Right ventricle myocardium superior (tissue), 1 donor: ENCODE data around the gene ZNF280B. TPM values are rescaled to one million over a fixed set of nuclear protein-coding genes. Genes with fewer than 3 reads are reported as not detected.
"Not testable (repeated sequence)": the region's sequence is repeated elsewhere in the genome, so short reads cannot be mapped to it uniquely, and the experiment has no call there.

Experiments used
- ATAC-seq: fragments of 200-7000 bp; cut with Tn5 transposase; one replicate; pipeline ENCODE4 v1.9.1; 2020; ENCODE audit warnings: mild to moderate bottlenecking; ENCODE audit not compliant: poor library complexity
- DNase-seq: peaks from one replicate; pipeline ENCODE4 v3.0.0-alpha.2; 2020
- intact Hi-C: fragments of 100-400 bp; cut with DNase I; formaldehyde crosslinking; loops from one replicate; pipeline ENCODE4 v1.11.2; 2022
- total RNA-seq: library from RNA; stranded (reverse); fragmentation: NEBNext Ultra II Directional; extraction: Animal tissue kit (Norgen Biotek cat#: 25700); gene quantifications from one replicate; pipeline ENCODE4 v1.2.1, GENCODE V29; 2021
- donor health status: DM: no; HTN: yes; CAD: no; lungs with severe emphysema.

The ZNF280B gene
- total RNA-seq, 1 donor from 2014 or later = 0.43 TPM

- ATAC-seq (no peak), DNase-seq (no peak)
- intact Hi-C loops = no loop called here
Measured at GRCh38 chr22:22536916-22537315, 28.4 kb upstream of the ZNF280B start.

DNA sequence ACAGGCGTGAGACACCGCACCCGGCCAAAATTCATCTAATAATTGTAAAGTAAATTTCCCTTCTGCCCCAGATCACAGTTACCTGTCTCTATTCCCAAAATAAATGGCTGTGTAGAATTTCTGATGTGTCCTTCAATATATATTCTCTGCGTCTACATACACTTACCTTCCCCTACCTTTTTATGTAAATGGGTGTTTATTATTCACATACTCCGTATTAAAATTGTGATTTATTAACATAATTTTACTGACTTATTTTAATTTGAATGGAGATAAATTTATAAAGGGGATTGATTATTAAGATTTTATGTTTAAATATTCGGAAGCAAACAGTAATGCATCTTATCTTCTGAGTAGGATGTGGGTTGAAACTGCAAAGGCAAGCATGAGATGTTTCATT lies 28.0 kb upstream of the ZNF280B start:
- DNase-seq (no peak), ATAC-seq (no peak)
- intact Hi-C loops = no loop called here

GRCh38 chr22:22535662-22536061 lies 27.1 kb upstream of the ZNF280B start:
- intact Hi-C loops = no loop called here
- DNase-seq (no peak), ATAC-seq (no peak)

GRCh38 chr22:22534604-22535415 lies 26.3 kb upstream of the ZNF280B start:
- ATAC-seq (no peak), DNase-seq (no peak)
- intact Hi-C loops = no loop called here

DNA sequence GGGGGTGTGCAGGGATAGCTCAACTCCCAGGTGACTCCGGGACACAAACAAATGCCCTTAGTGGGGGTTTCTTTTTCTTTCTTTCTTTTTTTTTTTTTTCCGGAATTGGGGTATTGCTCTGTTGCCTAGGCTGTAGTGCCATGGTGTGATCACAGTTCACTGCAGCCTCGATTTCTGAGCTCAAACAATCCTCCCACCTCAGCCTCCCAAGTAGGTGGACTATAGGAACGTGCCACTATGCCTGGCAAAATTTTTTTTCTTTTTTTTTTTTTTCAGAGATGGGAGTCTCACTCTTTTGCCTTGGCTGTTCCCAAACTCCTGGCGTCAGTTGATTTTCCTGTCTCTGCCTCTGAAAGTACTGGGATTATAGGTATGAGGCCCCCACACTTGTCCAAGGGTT lies 25.3 kb upstream of the ZNF280B start:
- DNase-seq = no peak
- intact Hi-C loops = no loop called here

DNA sequence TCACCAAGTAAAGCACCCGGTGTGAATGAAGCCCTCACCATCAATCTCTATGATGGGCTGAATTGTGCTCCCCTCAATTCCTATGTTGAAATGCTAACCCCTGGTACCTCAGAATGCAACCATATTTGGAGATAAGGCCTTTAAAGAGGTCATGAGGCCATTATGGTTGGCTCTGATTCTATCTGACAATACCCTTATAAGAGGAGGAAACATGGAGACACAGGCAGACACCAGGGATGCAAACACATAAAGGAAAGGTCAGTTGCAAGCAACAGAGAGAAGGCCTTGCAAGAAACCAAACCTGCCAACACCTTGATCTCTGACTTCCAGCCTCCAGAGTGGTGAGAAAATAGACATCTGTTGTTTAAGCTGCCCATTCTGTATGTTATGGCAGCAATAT lies 24.9 kb upstream of the ZNF280B start:
- intact Hi-C loops = no loop called here

More for the DNA sequence above, 25.3 kb upstream of the ZNF280B start:
- ATAC-seq = no peak

DNA sequence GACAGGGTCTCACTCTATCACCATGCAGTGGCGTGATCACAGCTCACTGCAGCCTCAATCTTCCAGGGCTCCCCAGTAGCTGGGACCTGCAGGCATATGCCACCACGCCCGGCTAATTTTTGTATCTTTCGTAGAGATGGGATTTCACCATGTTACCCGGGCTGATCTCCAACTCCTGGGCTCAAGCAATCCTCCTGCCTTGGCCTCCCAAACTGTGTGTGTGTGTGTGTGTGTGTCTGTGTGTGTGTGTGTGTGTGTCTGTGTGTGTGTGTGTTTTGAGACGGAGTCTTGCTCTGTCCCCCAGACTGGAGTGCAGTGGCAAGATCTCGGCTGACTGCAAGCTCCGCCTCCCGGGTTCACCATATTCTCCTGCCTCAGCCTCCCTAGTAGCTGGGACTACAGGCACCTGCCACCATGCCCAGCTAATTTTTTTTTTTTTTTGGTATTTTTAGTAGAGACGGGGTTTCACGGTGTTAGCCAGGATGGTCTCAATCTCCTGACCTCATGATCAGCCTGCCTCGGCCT lies 24.1 kb upstream of the ZNF280B start:
- ATAC-seq, intact Hi-C loops, DNase-seq: not testable (repeated sequence)

More for the DNA sequence above, 24.9 kb upstream of the ZNF280B start:
- DNase-seq = no peak
- no peak for ATAC-seq

GRCh38 chr22:22531770-22532546 lies 23.4 kb upstream of the ZNF280B start:
- DNase-seq = no peak
- intact Hi-C loops = no loop called here
- ATAC-seq = no peak

GRCh38 chr22:22528780-22529179 lies 20.2 kb upstream of the ZNF280B start:
- DNase-seq = no peak

DNA sequence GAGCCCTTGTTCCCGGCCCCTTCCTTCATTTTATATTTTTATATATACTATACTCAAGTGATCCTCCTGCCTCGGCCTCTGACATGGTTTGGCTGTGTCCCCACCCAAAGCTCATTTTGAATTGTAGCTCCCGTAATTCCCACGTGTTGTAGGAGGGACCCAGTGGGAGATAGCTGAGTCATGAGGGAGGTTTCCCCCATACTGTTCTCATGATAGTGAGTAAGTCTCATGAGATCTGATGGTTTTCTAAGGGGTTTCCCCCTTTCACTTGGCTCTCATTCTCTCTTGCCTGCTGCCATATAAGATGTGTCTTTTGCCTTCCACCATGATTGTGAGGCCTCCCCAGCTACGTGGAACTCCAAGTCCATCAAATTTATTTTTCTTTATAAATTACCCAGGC lies 18.8 kb upstream of the ZNF280B start:
- DNase-seq (no peak), ATAC-seq (no peak)
- intact Hi-C loops = no loop called here

More at GRCh38 chr22:22528780-22529179, 20.2 kb upstream of the ZNF280B start:
- intact Hi-C loops = no loop called here
- no peak for ATAC-seq

DNA sequence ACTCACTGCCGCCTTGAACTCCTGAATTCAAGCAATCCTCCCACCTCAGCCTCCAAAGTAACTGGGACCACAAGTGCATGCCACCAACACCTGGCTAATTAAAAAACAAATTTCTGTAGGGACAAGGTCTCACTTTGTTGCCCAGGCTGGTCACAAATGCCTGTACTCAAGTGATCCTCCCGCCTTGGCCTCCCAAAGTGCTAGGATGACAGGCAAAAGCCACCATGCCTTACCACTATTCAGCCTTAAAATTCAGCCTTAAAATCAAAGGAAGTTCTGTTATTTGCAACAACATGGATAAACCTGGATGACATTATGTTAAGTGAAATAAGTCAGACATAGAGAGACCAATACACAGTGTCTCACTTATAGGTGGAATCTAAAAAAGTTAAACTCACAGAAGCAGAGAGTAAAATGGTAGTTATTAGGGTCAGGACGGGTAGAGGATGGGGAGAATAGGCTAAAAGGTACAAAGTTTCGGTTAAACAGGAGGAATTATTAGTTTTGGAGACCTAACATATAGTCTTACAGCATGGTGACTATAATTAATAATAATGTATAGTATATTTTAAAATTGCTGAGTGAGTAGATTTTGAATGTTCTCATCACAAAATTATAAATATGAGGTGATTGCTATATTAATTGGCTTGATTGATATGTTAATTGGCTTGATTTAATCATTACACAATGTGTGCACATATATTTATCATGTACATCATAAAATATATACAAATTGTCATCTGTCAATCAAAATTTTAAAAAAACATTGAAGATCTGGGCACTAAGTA lies 17.8 kb upstream of the ZNF280B start:
- no peak for DNase-seq
- ATAC-seq = no peak
- intact Hi-C loops = no loop called here

DNA sequence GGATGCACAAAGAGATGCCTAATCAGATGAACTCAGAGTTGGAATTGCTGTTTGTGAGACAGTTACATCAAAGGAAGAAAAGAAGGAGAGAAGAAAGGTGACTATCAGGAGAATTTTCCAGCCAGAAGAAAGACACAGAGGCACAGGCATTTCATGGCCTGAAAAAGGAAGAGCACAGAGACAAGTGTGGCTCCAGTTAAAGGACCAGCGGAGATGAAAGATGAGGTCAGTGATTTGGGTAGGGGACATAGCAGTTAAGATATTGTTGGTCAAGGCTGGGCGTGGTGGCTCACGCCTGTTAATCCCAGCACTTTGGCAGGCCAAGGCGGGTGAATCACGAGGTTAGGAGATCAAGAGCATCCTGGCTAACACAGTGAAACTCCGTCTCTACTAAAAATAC lies 15.0 kb upstream of the ZNF280B start:
- intact Hi-C loops = no loop called here
- DNase-seq (no peak), ATAC-seq (no peak)

DNA sequence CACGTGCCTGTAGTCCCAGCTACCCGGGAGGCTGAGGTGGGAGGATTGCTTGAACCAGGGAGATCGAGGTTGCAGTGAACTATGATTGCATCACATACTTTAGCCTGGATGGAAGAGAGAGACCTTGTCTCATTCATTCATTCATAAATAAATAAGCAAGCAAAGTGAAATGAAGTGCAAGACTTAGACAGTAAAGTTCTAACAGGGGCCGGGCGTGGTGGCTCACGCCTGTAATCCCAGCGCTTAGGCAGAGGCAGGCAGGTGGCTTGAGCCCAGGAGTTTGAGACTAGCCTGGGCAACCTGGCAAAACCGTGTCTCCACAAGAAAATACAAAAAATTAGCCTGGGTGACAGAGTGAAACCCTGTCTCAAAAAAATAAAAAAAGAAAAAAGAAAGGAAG lies 13.1 kb upstream of the ZNF280B start:
- ATAC-seq (no peak), DNase-seq (no peak)
- intact Hi-C loops = no loop called here

- DNase-seq (no peak), ATAC-seq (no peak)
- intact Hi-C loops = no loop called here
Measured at GRCh38 chr22:22520667-22521602, 12.4 kb upstream of the ZNF280B start.

DNA sequence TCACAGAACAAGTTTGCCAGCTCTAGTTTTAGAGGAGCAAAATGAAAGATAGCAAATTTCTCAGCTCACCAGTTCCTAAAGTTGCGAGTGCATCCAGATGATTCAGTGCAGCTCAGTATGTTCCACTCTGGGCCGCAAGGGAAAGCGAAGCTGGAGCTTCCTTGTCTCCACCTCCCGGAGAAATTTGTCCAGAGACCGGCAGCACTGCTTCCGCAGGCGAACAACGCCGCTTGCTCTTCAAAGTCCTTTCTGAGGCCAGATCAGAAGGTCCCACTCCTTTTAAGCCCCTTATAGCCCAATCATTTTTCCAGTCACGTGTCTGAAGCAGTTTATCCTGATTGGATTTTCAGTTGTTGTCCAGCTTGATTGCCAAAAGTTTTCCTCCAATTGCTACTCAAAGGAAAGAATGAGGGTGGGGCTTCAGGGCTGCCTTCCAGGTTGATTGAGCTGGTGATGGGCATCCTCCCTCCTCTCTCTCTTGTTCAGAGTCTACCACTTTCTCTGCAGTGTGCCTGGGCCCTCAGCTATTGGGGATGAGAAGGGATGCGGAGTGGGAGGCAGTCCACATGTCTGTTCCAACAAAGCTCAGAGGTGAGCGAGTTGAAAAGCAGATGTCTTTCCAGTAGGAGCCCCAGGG lies 11.6 kb upstream of the ZNF280B start, which contains the start of gene ZNF280A:
TSS of gene ZNF280A (minus strand) at position 251 of the 637 bp plus-strand sequence. CDS start 4,640 bp downstream, outside the sequence.
- ATAC-seq (no peak), DNase-seq (no peak)
- intact Hi-C loops = no loop called here

DNA sequence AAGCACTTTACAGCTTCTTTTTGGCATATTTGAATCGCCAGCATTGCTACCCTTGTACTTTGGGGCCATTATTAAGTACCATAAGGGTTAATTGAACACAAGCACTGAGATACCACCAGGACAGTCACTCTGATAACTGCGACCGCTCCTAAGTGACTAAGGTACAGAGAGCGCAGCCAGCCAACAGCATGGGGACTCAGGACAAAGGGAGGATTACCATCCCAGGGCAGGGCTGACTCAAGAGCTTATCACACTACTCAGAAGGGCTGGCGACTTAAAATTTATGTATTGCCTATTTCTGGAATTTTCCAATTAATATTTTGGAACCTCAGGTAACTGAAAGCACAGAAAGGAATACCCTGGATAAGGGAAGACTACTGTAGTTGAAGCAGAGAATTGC lies 11.0 kb upstream of the ZNF280B start:
- intact Hi-C loops = no loop called here
- ATAC-seq (no peak), DNase-seq (no peak)

DNA sequence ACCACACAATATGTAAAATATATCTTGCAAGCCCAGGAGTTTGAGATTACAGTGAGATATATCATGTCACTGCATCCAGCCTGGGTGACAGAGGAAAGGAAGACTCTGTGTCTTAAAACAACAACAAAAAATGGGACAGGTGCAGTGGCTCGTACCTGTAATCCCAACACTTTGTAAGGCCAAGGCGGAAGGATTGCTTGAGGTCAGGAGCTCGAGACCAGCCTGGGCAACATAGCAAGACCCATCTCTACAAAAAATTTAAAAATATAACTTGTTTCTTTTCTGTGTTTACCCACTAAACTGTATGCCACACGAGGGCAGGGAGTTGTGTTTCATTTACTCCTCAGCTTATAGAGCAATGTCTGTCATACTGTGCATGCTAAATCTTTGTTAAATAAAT lies 8.4 kb upstream of the ZNF280B start:
- no peak for ATAC-seq
- no peak for DNase-seq
- intact Hi-C loops = no loop called here
